T-helper 22 cell (primary cell): ENCODE data around the gene FREM1.
"Not testable (repeated sequence)": the region's sequence is repeated elsewhere in the genome, so short reads cannot be mapped to it uniquely, and the experiment has no call there.

Experiments
- DNase-seq: peaks from one replicate; pipeline ENCODE4 v3.0.0-alpha.2; 2020; ENCODE audit warnings: low read depth

FREM1 gene, protein sequence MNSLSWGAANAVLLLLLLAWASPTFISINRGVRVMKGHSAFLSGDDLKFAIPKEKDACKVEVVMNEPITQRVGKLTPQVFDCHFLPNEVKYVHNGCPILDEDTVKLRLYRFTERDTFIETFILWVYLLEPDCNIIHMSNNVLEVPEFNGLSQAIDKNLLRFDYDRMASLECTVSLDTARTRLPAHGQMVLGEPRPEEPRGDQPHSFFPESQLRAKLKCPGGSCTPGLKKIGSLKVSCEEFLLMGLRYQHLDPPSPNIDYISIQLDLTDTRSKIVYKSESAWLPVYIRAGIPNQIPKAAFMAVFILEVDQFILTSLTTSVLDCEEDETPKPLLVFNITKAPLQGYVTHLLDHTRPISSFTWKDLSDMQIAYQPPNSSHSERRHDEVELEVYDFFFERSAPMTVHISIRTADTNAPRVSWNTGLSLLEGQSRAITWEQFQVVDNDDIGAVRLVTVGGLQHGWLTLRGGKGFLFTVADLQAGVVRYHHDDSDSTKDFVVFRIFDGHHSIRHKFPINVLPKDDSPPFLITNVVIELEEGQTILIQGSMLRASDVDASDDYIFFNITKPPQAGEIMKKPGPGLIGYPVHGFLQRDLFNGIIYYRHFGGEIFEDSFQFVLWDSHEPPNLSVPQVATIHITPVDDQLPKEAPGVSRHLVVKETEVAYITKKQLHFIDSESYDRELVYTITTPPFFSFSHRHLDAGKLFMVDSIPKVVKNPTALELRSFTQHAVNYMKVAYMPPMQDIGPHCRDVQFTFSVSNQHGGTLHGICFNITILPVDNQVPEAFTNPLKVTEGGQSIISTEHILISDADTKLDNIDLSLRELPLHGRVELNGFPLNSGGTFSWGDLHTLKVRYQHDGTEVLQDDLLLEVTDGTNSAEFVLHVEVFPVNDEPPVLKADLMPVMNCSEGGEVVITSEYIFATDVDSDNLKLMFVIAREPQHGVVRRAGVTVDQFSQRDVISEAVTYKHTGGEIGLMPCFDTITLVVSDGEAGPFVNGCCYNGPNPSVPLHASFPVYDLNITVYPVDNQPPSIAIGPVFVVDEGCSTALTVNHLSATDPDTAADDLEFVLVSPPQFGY (N-terminal part only)

DNA sequence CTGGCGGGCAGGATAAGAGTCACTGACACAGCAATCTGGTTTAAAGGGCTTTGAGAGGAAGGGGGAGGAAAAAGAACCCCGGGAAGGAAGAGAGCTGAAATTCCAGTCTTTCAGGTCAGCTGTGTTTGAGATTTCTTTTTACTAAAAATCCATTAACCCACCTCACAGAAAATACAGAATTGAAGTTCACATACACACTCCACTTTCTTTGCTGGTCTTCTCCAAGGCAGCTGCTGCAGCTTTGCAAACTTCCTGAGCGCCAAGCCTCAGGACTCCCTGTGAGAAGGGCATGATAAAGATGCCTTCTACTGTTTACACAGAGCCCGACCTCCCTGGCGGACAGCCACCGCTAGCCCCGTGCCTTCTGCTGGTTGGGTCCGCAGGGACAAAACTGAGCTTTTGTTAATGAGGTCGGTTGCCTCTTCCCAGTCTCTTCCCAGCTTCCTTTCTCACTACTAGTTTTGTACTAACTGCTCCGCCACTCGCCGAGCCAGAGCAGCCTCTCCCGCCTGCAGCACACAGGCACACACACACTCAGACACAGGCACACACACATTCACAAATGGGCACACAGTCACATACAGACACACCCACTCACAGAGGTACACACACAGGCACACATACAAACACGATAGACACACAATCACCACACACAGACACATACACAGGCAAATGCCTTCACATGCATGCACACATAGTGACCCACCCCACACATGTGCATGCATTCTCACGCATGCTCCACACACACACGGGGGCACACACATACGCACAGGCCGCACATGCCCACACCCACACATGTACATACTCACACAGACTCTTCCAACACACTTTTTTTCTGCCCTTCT lies at the start of gene FREM1:
TSS of gene FREM1 (minus strand) at position 468 of the 845 bp plus-strand sequence. CDS start 41,451 bp downstream, outside the sequence.
- DNase-seq = no peak

DNA sequence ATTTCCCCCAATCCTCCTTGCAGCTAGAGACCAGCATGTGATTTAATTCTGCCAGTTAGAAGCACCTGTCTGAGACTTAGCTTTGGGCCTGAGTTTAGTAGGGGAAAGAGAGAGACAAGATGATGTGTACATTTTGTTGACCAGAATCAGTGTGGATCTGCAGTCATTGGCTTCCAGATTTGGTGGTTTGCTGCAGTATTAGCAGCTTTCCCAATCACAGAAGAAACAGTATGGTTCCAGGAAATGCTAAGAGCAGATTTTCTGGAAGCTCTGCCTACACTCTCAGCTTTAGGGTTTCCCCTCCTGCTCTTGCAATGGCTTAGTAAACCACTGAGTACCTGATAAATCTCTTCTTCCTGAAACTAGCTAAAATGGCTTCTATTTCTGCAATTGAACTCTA lies 48.8 kb upstream of the FREM1 start:
- no peak for DNase-seq

DNA sequence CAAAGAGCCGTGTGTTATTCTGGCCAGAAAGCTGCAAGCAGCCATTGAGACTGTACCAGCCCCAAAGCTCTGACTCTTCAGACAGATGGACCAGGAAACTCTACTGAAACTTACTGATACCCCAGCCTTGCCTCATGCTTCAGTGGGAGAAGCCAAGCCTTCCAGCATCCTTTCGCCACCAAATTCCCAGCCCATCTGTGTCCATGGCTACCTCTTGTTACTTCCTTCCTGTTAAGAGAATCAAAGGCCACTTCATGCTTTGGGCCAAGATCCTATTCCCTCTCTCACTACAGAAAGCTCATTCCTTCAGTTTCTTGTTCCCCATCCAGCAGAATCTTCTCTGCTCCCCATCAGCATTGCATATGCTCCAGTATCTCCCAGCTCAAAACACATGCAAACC lies 46.9 kb upstream of the FREM1 start:
- no peak for DNase-seq

DNA sequence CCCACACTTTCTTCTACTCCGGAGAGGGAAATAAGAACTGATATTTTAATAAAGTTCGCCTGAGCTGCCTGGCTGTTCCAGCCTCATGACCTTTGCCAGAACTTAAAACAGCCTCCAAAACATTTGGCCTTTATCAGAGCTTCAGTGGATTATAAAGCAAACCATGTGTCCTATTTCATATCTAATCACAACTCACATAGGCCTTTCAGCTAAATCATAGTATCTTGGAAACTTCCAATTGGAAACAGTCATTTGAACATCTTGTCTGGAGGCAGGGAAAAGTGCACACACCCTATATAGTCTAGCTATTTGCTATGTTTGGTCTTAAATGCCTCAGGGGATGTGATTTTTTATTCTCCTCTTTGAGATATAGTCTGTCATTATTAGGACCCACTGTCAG lies 46.0 kb upstream of the FREM1 start:
- DNase-seq = no peak

DNA sequence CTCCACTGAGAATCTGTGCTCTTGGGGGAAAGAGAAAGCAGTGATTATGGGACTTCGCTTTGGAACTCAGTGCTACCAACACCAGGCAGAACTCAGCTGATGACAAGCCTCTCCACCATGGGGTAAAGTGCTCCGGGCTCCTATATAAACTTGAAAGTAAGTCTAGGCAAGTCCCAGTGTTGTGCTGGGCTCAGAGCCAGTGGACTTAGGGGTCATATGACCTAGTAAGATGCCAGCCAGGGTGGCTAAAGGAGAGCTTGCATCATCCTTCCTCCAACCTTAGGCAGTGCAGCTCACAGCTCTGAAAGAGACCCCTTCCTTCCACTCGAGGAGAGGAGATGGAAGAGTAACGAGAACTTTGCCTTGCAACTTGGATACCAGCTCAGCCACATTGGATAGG lies 35.1 kb upstream of the FREM1 start:
- no peak for DNase-seq

DNA sequence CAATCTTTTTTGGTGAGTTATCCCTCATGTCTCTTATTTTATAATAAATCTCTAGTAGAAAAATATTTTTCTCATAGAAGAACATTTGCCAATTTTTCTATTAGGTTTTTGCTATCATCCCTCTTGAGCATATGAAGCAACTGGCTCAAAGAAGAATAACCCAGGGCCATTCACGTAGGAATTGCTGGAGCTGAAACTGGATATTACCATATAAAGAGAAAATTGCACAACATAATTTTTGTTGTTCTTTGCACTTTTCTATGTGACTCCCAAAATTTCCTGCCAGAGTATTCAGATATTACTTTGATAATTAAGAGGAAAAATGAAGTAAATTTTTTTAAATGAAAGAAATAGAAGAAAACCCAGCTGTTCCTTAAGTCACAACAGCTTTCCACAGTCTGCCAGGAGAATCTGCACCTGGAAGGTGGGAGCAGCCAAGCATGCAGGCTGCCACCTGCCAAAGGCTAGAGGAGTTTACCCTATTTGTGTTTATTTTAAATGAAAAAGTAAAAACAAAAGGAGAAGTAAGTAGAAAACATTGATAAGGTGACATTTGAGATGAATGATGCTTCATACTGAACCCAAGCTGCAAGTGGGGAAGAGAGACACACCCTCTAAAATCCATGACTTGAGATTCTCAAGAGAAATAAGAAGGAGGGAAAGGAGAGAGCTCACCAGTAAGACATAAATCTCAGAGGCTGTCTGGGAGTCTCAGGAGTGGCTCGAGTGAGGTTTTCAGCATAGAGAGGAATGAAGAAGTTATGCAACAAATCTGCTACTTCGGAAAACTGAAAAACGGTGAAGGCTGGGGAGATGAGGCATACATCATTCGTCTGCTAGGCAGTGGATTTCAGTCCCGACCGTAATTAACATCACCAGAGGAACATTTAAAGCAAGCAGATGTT lies 31.5 kb upstream of the FREM1 start:
- no peak for DNase-seq

DNA sequence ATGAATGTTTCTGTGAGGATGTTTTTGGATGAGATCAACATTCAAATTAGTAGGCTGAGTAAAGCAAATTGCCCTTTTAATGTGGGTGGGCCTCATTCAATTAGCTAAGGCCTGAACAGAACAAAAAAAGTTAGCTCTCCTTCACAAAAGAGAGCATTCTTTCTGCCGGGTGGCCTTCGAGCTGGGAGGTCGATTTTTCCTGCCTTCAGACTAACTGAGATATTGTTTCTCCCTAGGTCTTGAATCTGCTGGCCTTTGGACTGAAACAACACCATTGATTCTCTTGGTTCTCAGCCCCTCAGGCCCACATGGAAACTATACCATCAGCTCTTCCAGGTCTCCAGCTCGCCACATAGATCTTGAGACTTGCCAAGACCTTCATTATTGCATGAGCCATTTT lies 29.1 kb upstream of the FREM1 start:
- DNase-seq = no peak

DNA sequence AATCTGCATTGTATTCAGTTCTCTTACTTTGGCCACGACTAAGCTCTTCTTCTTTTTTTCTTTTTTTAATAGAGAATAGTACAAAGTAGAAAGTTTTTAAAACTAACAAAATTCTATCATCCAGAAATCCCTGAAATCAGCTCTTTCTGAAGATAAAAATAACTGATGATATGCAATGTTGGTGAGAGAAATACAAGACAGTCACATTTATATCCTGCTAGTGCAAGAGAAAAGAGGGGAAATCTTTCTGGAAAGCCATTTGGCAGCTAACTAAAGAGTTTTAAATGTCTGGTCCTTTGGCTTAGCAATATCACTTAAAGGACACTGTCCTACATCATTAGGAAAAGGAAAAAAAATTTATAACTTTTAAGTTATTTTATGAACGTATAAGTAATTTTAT lies 27.0 kb upstream of the FREM1 start:
- no peak for DNase-seq

DNA sequence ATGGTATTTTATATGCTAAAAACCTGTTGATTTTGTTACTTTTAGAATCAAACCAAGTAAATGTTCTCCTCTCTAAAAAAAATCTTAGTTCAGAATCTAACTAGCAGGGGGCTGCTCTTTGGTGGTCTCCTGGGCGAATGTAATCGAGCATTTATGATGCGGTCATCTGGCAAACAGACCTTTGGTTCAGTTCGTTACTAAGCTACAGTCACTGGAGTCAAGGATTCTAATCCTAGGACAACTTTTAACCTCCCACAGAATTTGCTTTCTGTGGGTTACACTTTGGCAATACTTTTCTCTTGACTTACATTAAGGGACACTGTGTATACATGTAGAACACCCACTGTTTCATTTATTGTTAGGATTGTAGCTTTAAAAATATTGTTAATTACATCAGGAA lies 26.3 kb upstream of the FREM1 start:
- no peak for DNase-seq

DNA sequence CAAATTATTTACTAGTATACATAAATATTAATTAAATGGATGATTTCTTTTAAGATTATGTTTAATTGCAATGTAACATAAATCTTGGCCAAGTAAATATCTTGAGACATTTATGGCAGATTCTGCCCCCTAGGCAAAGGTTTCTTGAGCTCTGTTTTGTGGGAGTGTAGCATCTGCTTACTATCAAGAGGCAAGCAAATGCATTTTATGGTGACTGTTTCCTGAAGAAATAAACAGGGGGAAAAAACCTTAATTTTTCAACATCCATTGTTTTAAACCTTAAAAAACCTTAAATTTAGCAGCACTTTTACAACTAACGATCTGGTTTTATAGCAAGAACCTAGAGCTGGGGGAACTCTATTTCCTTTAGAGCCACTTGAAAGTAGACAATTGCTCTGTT lies 25.7 kb upstream of the FREM1 start:
- no peak for DNase-seq

DNA sequence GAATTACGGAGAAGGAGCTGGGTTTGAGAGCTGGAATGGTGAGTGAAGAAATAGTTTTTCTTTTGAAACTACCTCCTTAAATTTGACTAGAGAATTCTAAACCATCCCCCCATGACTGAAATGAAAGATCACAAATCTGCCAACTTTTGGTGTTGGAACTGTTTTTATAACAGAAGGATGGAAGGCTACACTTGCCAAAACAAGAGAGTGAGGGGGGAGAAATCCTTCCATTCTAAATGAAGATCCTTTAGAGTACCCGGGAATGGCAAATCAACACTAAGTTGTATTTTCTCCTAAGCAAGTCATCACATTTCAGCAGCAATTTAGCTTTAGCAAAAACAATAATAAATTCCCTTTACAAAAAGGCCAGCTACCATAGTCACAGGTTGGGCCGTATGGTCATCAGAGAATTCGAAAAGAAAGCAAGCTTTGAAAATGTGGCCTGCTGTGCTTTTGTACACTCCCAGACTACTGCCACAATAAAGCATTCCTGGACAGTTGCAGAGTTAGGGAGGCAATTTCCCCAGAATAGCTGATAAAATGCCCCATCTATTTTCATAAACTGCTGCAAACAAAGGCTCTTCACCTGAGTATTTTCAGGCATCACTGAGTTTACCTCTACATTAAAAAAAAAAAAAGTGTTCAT lies 25.0 kb upstream of the FREM1 start:
- no peak for DNase-seq

DNA sequence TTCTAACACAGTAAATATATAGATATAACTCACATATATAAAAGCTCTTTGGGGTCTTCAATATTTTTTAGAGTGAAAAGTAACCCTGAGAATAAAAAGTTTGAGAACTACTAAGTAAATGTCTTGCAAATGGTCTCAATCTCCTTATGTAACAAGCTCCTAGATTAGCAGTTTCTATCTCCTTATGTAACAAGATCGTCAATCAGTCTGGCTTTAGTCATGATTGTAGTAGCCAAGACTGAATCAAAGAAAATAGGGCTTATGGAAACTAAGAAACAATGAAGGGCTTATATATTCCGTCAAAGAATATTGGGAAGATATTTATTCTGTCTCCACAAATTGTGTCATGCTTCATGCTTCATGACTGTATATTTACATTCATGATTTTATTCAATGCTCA lies 22.4 kb upstream of the FREM1 start:
- DNase-seq = no peak

DNA sequence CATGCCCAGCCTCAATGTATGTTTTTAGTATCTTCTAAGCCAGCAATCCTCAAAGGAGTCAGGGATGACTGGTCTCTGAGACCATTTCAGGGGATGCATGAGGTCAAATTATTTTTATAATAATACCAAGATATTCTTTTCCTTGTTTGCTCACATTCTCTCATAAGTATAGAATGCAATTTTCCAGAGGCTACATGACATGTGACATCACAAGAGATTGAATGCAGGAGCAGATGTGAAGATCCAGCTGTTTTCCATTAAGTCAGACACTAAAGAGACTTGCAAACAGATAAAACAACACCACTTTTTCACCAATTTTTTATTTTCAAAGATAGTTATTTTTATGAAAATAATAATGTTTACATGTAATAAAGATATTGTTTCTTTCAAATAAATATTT lies 22.0 kb upstream of the FREM1 start:
- DNase-seq = no peak

DNA sequence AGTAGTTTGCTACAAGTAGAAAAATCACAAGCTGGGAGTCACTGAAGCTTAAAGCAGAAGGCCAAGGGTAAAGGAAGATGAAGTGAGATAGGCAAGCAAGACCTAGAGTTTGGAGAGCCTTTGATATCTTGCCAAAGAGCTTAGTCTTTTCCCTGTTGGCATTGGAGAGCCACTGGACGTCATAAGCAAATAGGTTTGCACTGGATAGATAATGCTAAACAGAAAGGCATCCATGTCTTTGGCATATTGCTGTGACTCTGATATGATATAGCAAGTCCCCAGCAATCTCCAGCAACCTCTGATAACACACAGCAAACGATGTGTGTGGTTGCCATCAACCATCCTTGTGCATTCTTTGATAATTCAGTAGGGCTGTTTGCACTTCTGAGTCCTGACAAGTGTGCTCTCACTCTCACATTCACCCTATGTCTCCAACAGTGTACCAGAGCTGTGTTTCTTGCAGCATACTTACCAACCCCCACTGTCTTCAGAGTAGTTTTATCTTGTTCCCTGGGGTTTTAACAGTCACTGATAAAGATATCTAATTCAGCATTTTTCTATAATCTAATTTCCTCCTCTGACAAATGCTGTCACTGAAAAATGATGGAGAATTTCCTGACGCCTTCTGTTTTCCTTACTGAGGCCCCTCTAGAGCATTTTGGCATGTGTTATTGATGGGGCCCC lies 16.9 kb upstream of the FREM1 start:
- DNase-seq = no peak

DNA sequence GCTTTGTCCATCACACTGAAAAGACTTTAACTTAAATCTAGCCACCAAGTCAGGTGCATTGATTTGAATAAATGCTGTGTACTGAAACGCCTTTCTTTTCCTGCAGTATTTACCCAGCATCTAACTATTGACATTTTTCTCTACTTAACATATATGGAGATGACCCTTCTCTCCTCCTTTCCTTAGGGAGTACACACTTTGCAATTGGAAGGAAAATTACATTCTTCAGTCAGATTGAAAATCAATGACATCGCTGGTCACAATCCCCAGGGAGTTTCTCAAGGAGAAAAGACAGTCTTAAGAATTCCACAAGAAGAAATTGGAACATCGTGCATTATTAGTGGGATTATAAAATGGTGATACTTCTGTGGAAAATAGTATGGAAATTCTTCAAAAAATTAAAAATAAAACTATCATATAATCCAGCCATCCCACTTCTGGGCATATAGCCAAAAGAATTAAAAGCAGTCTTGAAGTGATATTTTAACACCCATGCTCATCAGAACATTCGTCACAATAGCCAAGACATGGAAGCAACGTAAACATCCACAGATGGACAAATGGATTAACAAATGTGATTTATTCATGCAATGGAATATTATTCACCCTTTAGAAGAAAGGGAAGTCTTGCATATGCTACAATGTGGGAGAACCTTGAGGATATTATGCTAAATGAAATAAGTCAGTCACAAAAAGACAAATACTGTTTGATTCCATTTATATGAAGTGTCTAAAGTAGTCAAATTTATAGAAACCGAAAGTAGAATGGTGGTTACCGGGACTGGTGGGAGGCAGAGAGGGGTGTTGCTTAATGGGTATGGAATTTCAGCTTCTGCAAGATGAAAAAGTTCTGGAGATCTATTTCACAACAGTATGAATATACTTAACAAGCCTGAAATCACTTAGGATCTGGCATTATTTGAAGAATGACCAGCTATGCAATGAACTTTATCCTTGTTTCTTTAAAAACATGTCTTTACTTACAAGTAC lies 14.3 kb upstream of the FREM1 start:
- no peak for DNase-seq

DNA sequence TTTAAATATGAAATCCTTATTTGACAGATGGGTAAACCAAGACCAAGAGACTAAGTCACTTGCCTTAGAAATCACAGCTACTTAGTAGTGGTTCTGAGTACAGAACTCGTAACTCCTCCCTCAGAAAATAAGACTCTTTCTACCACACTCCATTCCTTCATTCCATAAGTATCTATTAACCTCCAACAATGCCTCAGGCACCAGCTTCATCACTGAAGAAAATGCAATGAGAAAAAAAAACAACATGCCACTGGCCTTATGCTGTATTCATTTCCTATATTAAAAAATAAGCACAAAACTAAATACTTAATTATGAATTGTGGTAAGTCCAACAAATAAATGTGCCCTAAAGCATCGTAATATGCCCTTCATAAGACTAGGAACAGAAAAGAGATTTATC lies 13.5 kb upstream of the FREM1 start:
- no peak for DNase-seq

DNA sequence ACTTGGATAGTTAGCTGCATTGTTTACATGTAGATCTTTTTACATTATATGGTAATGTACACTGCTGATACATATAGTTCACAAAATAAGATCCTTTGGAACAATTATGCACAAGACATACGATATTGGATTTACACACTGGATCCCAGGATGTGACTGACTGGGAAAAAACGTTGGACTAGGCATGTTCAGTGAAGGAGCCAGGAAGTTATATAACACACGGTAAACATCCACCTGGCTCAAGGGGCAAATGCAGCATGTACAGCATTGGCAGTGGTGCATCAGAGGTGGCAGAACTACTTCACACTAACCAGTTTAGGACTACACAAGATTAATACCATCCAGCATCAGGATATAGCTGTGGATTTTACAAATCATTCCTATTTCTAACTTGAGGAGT lies 10.6 kb upstream of the FREM1 start:
- DNase-seq = not testable (repeated sequence)

DNA sequence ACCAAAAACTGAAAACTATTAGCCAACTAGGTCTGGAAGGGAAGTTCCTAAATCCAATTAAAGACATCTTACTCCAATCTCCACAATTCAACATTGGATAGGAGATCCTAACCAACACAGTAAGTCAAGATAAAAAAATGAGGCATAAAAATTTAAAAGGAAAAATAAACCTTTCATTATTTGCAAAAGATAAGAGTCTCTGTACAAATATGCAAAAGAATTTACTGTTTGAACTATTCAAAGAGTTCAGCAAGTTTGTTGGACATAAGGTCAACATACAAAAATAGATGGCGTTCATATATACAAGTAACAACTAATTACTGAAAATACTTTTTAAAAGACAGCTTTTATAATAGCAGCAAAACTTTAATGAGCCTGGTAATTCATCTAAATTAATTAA lies 3.1 kb upstream of the FREM1 start:
- no peak for DNase-seq

DNA sequence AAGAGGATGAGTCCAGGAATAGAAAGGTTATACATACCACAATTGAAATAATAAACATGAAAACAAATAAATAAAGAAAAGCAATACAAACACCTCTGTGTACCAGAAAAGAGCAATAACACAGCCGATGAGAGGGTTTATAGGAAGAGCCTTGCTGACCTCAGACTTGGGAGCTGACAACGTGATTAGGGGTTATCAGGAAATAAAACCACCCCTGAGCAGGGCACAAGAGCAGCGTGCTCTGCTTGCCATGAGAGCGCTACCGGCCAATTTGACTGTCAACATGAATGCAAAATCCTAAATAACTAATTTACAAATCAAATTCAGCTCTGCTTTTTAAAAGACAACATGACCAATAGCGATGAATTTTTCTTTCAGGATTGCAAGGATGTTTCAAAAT lies 2.6 kb upstream of the FREM1 start:
- DNase-seq = no peak
